ENCODE measurements around the gene TERF2IP. TPM values are rescaled to one million over a fixed set of nuclear protein-coding genes. Genes with fewer than 3 reads are reported as not detected.

The TERF2IP gene
- polyA plus RNA-seq, 1 donor (not counting 4 experiments of a cell fraction or from before 2014, with no cell fraction given): 24.4 TPM

- no peak overlapping the region for H3K4me3 ChIP-seq (ENCODE audit: control insufficient read depth in 2 of 3, extremely low read depth in 1 of 3, insufficient read depth in 2 of 3, low read depth in 1 of 3, low read length in 3 of 3)
- no peak overlapping the region for H3K27ac ChIP-seq (ENCODE audit: control insufficient read depth, insufficient read depth, low read length)
- H3K9me3 ChIP-seq (ENCODE audit: control insufficient read depth, low read depth, low read length): peaks cover 2% of the 10 kb centered on the region
- no peaks in the 10 kb centered on the region for H3K79me2 ChIP-seq (ENCODE audit: control insufficient read depth, insufficient read depth, low read length)
- no peaks in the 10 kb centered on the region for H3K9me1 ChIP-seq (ENCODE audit: control insufficient read depth, extremely low read depth, insufficient read depth, low read length)
- no peaks in the 10 kb centered on the region for H3K27me3 ChIP-seq (ENCODE audit: control insufficient read depth, extremely low read depth, insufficient read depth, low read length)
- no peaks in the 10 kb centered on the region for H3K36me3 ChIP-seq (ENCODE audit: control insufficient read depth in 2 of 2, extremely low read depth in 1 of 2, insufficient read depth in 2 of 2, low read length in 2 of 2)
- no peak overlapping the region for H3K9ac ChIP-seq (ENCODE audit: control insufficient read depth, extremely low read depth, insufficient read depth, low read length)
- TF ChIP-seq CTCF (optimal IDR thresholded peaks at IDR 0.05 in 1 of 3, IDR thresholded peaks at IDR 0.05 in 1 of 3, conservative IDR thresholded peaks at IDR 0.05 in 1 of 3; ENCODE audit: extremely low read depth in 1 of 3, insufficient read depth in 2 of 3, low read length in 3 of 3): no peak
- TF ChIP-seq EZH2 (IDR thresholded peaks at IDR 0.05; ENCODE audit: low read length): no peak
- no peak for DNase-seq (ENCODE audit: low read depth, low spot score)
- no peak for FAIRE-seq
- H3K4me2 ChIP-seq (ENCODE audit: control insufficient read depth, extremely low read depth, insufficient read depth, low read depth, low read length): no peak overlapping the region
- H3K4me1 ChIP-seq (ENCODE audit: control insufficient read depth, extremely low read depth, insufficient read depth, low read length): no peaks in the 10 kb centered on the region
- dilution Hi-C loops (cut with MboI; ENCODE audit: extremely low pct_ligation_motif_present, low sequenced_read_pairs): no loop called here
- no peaks in the 10 kb centered on the region for H4K20me1 ChIP-seq (ENCODE audit: control insufficient read depth, extremely low read depth, insufficient read depth, low read length)
- H2AFZ ChIP-seq (ENCODE audit: control insufficient read depth, low read length): no peak overlapping the region
Measured at GRCh38 chr16:75687361-75687760, 39.8 kb downstream of the TERF2IP start.

- no peak overlapping the region for H3K9ac ChIP-seq (ENCODE audit: control insufficient read depth, extremely low read depth, insufficient read depth, low read length)
- no peaks in the 10 kb centered on the region for H3K4me1 ChIP-seq (ENCODE audit: control insufficient read depth, extremely low read depth, insufficient read depth, low read length)
- H2AFZ ChIP-seq (ENCODE audit: control insufficient read depth, low read length): no peak overlapping the region
- H3K79me2 ChIP-seq (ENCODE audit: control insufficient read depth, insufficient read depth, low read length): no peaks in the 10 kb centered on the region
- no peak overlapping the region for H3K4me2 ChIP-seq (ENCODE audit: control insufficient read depth, extremely low read depth, insufficient read depth, low read depth, low read length)
- H3K36me3 ChIP-seq (ENCODE audit: control insufficient read depth in 2 of 2, extremely low read depth in 1 of 2, insufficient read depth in 2 of 2, low read length in 2 of 2): no peaks in the 10 kb centered on the region
- H3K9me3 ChIP-seq (ENCODE audit: control insufficient read depth, low read depth, low read length): no peaks in the 10 kb centered on the region
- no peaks in the 10 kb centered on the region for H4K20me1 ChIP-seq (ENCODE audit: control insufficient read depth, extremely low read depth, insufficient read depth, low read length)
- H3K27ac ChIP-seq (ENCODE audit: control insufficient read depth, insufficient read depth, low read length): no peak overlapping the region
- FAIRE-seq: no peak
- TF ChIP-seq EZH2 (IDR thresholded peaks at IDR 0.05; ENCODE audit: low read length): no peak
- no peak for TF ChIP-seq CTCF (optimal IDR thresholded peaks at IDR 0.05 in 1 of 3, IDR thresholded peaks at IDR 0.05 in 1 of 3, conservative IDR thresholded peaks at IDR 0.05 in 1 of 3; ENCODE audit: extremely low read depth in 1 of 3, insufficient read depth in 2 of 3, low read length in 3 of 3)
- H3K4me3 ChIP-seq (ENCODE audit: control insufficient read depth in 2 of 3, extremely low read depth in 1 of 3, insufficient read depth in 2 of 3, low read depth in 1 of 3, low read length in 3 of 3): no peak overlapping the region
- no peaks in the 10 kb centered on the region for H3K9me1 ChIP-seq (ENCODE audit: control insufficient read depth, extremely low read depth, insufficient read depth, low read length)
- H3K27me3 ChIP-seq (ENCODE audit: control insufficient read depth, extremely low read depth, insufficient read depth, low read length): no peaks in the 10 kb centered on the region
- dilution Hi-C loops (cut with MboI; ENCODE audit: extremely low pct_ligation_motif_present, low sequenced_read_pairs): no loop called here
- DNase-seq (ENCODE audit: low read depth, low spot score): no peak
Measured at GRCh38 chr16:75695708-75696107, 48.1 kb downstream of the TERF2IP start.
